ENCODE results near the gene CPLANE1.

The CPLANE1 gene

GRCh38 chr5:37182667-37183066 lies 66.5 kb downstream of the CPLANE1 start:
- no peak for DNase-seq
- H3K9ac ChIP-seq (ENCODE audit: low read length) = no peak overlapping the region
- no peaks in the 10 kb centered on the region for H3K4me1 ChIP-seq (ENCODE audit: control insufficient read depth, low read depth, low read length)
- no peaks in the 10 kb centered on the region for H3K79me2 ChIP-seq (ENCODE audit: control insufficient read depth, insufficient read depth, low read length)
- H3K23ac ChIP-seq (ENCODE audit: low read length) = no peak overlapping the region
- H3K4me2 ChIP-seq (ENCODE audit: low read length) = no peak overlapping the region
- no peak overlapping the region for H3K27ac ChIP-seq (ENCODE audit: low read depth, low read length)
- H2BK15ac ChIP-seq (replicated peaks; ENCODE audit: low read depth) = no peak overlapping the region
- no peak overlapping the region for H2BK5ac ChIP-seq (ENCODE audit: low read length)
- no peak overlapping the region for H3K4ac ChIP-seq (ENCODE audit: low read depth, low read length)
- WGBS (ENCODE audit: extremely low coverage, insufficient coverage, low lambda C conversion rate) = no CpG with 5 or more reads among the region's 1 CpG
- H3K56ac ChIP-seq (ENCODE audit: low read length) = no peak overlapping the region
- no peak overlapping the region for H3K4me3 ChIP-seq (ENCODE audit: low read length)
- H3K18ac ChIP-seq (ENCODE audit: low read length) = no peak overlapping the region
- H2AK5ac ChIP-seq (ENCODE audit: low read length) = no peak overlapping the region
- no peaks in the 10 kb centered on the region for H3K36me3 ChIP-seq (ENCODE audit: control insufficient read depth, insufficient read depth, low read length)
- H4K5ac ChIP-seq (ENCODE audit: low read length) = no peak overlapping the region
- H3K79me1 ChIP-seq (ENCODE audit: low read length) = no peaks in the 10 kb centered on the region
- no peak overlapping the region for H2BK120ac ChIP-seq (ENCODE audit: low read depth, low read length)
- no peak overlapping the region for H4K8ac ChIP-seq (ENCODE audit: low read depth, low read length)
- H3K27me3 ChIP-seq (ENCODE audit: insufficient read depth, low read length, poor library complexity) = no peaks in the 10 kb centered on the region

- H2BK5ac ChIP-seq (ENCODE audit: low read length) = no peak overlapping the region
- no peak overlapping the region for H2AK5ac ChIP-seq (ENCODE audit: low read length)
- H3K79me2 ChIP-seq (ENCODE audit: control insufficient read depth, insufficient read depth, low read length) = no peaks in the 10 kb centered on the region
- H3K18ac ChIP-seq (ENCODE audit: low read length) = no peak overlapping the region
- H2BK15ac ChIP-seq (replicated peaks; ENCODE audit: low read depth) = no peak overlapping the region
- H3K4me1 ChIP-seq (ENCODE audit: control insufficient read depth, low read depth, low read length) = no peaks in the 10 kb centered on the region
- no peaks in the 10 kb centered on the region for H3K27me3 ChIP-seq (ENCODE audit: insufficient read depth, low read length, poor library complexity)
- H3K36me3 ChIP-seq (ENCODE audit: control insufficient read depth, insufficient read depth, low read length) = no peaks in the 10 kb centered on the region
- no peak overlapping the region for H3K56ac ChIP-seq (ENCODE audit: low read length)
- H3K4me2 ChIP-seq (ENCODE audit: low read length) = no peak overlapping the region
- no peak overlapping the region for H4K5ac ChIP-seq (ENCODE audit: low read length)
- H3K9ac ChIP-seq (ENCODE audit: low read length) = no peak overlapping the region
- H4K8ac ChIP-seq (ENCODE audit: low read depth, low read length) = no peak overlapping the region
- DNase-seq = peak; percentile 10
- no peak overlapping the region for H3K23ac ChIP-seq (ENCODE audit: low read length)
- H3K4me3 ChIP-seq (ENCODE audit: low read length) = no peak overlapping the region
- no peaks in the 10 kb centered on the region for H3K79me1 ChIP-seq (ENCODE audit: low read length)
- WGBS (ENCODE audit: extremely low coverage, insufficient coverage, low lambda C conversion rate) = no CpG with 5 or more reads among the region's 3 CpGs
- H3K27ac ChIP-seq (ENCODE audit: low read depth, low read length) = no peak overlapping the region
- no peak overlapping the region for H3K4ac ChIP-seq (ENCODE audit: low read depth, low read length)
- H2BK120ac ChIP-seq (ENCODE audit: low read depth, low read length) = no peak overlapping the region
Observed at GRCh38 chr5:37174928-37175327, 74.2 kb downstream of the CPLANE1 start.

DNA sequence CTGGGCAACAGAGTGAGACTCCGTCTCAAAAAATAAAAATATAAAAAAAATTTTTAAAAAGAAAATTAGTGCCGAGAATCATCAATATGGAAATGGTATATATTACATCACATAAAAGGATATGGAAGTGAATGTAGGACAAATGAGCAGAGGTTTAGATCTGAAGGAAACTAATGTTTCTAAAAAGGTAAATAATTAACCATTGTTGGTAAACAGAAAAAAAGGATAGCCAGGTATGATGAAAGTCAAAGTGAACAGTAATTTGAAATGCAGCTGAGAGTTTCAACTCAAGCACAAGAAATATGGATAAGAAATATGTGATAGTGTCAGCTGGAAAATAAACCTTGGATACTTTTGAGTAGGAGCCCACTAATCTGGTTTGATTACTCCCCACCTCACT lies 76.2 kb downstream of the CPLANE1 start:
- H3K36me3 ChIP-seq (ENCODE audit: control insufficient read depth, insufficient read depth, low read length) = no peaks in the 10 kb centered on the region
- no peak overlapping the region for H3K4me2 ChIP-seq (ENCODE audit: low read length)

GRCh38 chr5:37170856-37171255 lies 78.3 kb downstream of the CPLANE1 start:
- Histone ChIP-seq H3K23ac (ENCODE audit: low read length) (no peak overlapping the region), H4K8ac (ENCODE audit: low read depth, low read length) (no peak overlapping the region), H3K79me2 (ENCODE audit: control insufficient read depth, insufficient read depth, low read length) (no peaks in the 10 kb centered on the region), H2BK120ac (ENCODE audit: low read depth, low read length) (no peak overlapping the region), H2BK5ac (ENCODE audit: low read length) (no peak overlapping the region), H3K56ac (ENCODE audit: low read length) (no peak overlapping the region), H2AK5ac (ENCODE audit: low read length) (no peak overlapping the region), H3K36me3 (ENCODE audit: control insufficient read depth, insufficient read depth, low read length) (no peaks in the 10 kb centered on the region), H3K27ac (ENCODE audit: low read depth, low read length) (no peak overlapping the region), H3K4me3 (ENCODE audit: low read length) (no peak overlapping the region), H4K5ac (ENCODE audit: low read length) (no peak overlapping the region), H3K4me2 (ENCODE audit: low read length) (no peak overlapping the region), H3K4ac (ENCODE audit: low read depth, low read length) (no peak overlapping the region), H2BK15ac (replicated peaks; ENCODE audit: low read depth) (no peak overlapping the region), H3K9ac (ENCODE audit: low read length) (no peak overlapping the region), H3K79me1 (ENCODE audit: low read length) (no peaks in the 10 kb centered on the region), H3K18ac (ENCODE audit: low read length) (no peak overlapping the region), H3K4me1 (ENCODE audit: control insufficient read depth, low read depth, low read length) (no peaks in the 10 kb centered on the region), H3K27me3 (ENCODE audit: insufficient read depth, low read length, poor library complexity) (no peaks in the 10 kb centered on the region)
- no CpG with 5 or more reads among the region's 6 CpGs for WGBS (ENCODE audit: extremely low coverage, insufficient coverage, low lambda C conversion rate)
- DNase-seq = no peak

More for the DNA sequence above, 76.2 kb downstream of the CPLANE1 start:
- Histone ChIP-seq H3K9ac (ENCODE audit: low read length) (no peak overlapping the region), H3K23ac (ENCODE audit: low read length) (no peak overlapping the region), H3K79me2 (ENCODE audit: control insufficient read depth, insufficient read depth, low read length) (no peaks in the 10 kb centered on the region), H3K56ac (ENCODE audit: low read length) (no peak overlapping the region), H2AK5ac (ENCODE audit: low read length) (no peak overlapping the region), H3K4ac (ENCODE audit: low read depth, low read length) (no peak overlapping the region), H3K27ac (ENCODE audit: low read depth, low read length) (no peak overlapping the region), H3K18ac (ENCODE audit: low read length) (no peak overlapping the region), H3K27me3 (ENCODE audit: insufficient read depth, low read length, poor library complexity) (no peaks in the 10 kb centered on the region), H2BK120ac (ENCODE audit: low read depth, low read length) (no peak overlapping the region), H3K79me1 (ENCODE audit: low read length) (no peaks in the 10 kb centered on the region), H4K8ac (ENCODE audit: low read depth, low read length) (no peak overlapping the region), H3K4me1 (ENCODE audit: control insufficient read depth, low read depth, low read length) (no peaks in the 10 kb centered on the region), H2BK5ac (ENCODE audit: low read length) (no peak overlapping the region), H2BK15ac (replicated peaks; ENCODE audit: low read depth) (no peak overlapping the region), H3K4me3 (ENCODE audit: low read length) (no peak overlapping the region), H4K5ac (ENCODE audit: low read length) (no peak overlapping the region)
- no peak for DNase-seq
- no CpG with 5 or more reads among the region's 2 CpGs for WGBS (ENCODE audit: extremely low coverage, insufficient coverage, low lambda C conversion rate)

DNA sequence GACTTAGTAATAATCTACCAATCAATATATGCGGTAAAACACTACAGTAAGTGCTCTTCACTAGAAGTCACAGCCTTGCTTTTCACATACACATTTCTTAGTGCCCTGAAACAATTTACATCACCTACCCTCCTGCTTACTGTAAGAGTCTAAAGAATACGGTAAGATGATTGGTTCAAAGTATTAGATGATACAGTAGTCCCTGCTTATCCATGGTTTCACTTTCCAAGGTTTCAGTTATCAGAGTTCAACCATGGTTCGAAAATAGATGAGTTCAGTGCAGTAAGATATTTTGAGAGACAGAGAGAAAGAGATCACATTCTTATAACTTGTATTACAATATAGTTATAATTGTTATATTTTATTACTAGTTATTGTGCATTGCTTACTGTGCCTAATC lies 83.0 kb downstream of the CPLANE1 start:
- H4K5ac ChIP-seq (ENCODE audit: low read length) = no peak overlapping the region
- no peak overlapping the region for H3K9ac ChIP-seq (ENCODE audit: low read length)
- no peak overlapping the region for H3K18ac ChIP-seq (ENCODE audit: low read length)
- H3K4me3 ChIP-seq (ENCODE audit: low read length) = no peak overlapping the region
- H2BK5ac ChIP-seq (ENCODE audit: low read length) = no peak overlapping the region
- no CpG with 5 or more reads among the region's 3 CpGs for WGBS (ENCODE audit: extremely low coverage, insufficient coverage, low lambda C conversion rate)
- H2BK15ac ChIP-seq (replicated peaks; ENCODE audit: low read depth) = no peak overlapping the region
- H3K27ac ChIP-seq (ENCODE audit: low read depth, low read length) = no peak overlapping the region
- H3K4me2 ChIP-seq (ENCODE audit: low read length) = no peak overlapping the region
- H3K23ac ChIP-seq (ENCODE audit: low read length) = no peak overlapping the region
- H3K36me3 ChIP-seq (ENCODE audit: control insufficient read depth, insufficient read depth, low read length) = no peaks in the 10 kb centered on the region
- H2AK5ac ChIP-seq (ENCODE audit: low read length) = no peak overlapping the region
- H3K79me2 ChIP-seq (ENCODE audit: control insufficient read depth, insufficient read depth, low read length) = no peaks in the 10 kb centered on the region
- no peak overlapping the region for H2BK120ac ChIP-seq (ENCODE audit: low read depth, low read length)
- H3K79me1 ChIP-seq (ENCODE audit: low read length) = no peaks in the 10 kb centered on the region
- H4K8ac ChIP-seq (ENCODE audit: low read depth, low read length) = no peak overlapping the region
- H3K27me3 ChIP-seq (ENCODE audit: insufficient read depth, low read length, poor library complexity) = no peaks in the 10 kb centered on the region
- no peaks in the 10 kb centered on the region for H3K4me1 ChIP-seq (ENCODE audit: control insufficient read depth, low read depth, low read length)
- DNase-seq = no peak
- no peak overlapping the region for H3K56ac ChIP-seq (ENCODE audit: low read length)
- H3K4ac ChIP-seq (ENCODE audit: low read depth, low read length) = no peak overlapping the region

GRCh38 chr5:37165761-37166160 lies 83.4 kb downstream of the CPLANE1 start:
- Histone ChIP-seq H3K23ac (ENCODE audit: low read length) (no peak overlapping the region), H3K4me3 (ENCODE audit: low read length) (no peak overlapping the region), H3K79me1 (ENCODE audit: low read length) (no peaks in the 10 kb centered on the region), H3K18ac (ENCODE audit: low read length) (no peak overlapping the region), H3K9ac (ENCODE audit: low read length) (no peak overlapping the region), H3K27ac (ENCODE audit: low read depth, low read length) (no peak overlapping the region), H3K36me3 (ENCODE audit: control insufficient read depth, insufficient read depth, low read length) (no peaks in the 10 kb centered on the region), H3K4me2 (ENCODE audit: low read length) (no peak overlapping the region), H2BK5ac (ENCODE audit: low read length) (no peak overlapping the region), H2AK5ac (ENCODE audit: low read length) (no peak overlapping the region), H3K4ac (ENCODE audit: low read depth, low read length) (no peak overlapping the region), H3K27me3 (ENCODE audit: insufficient read depth, low read length, poor library complexity) (no peaks in the 10 kb centered on the region), H2BK15ac (replicated peaks; ENCODE audit: low read depth) (no peak overlapping the region), H3K79me2 (ENCODE audit: control insufficient read depth, insufficient read depth, low read length) (no peaks in the 10 kb centered on the region), H2BK120ac (ENCODE audit: low read depth, low read length) (no peak overlapping the region), H3K56ac (ENCODE audit: low read length) (no peak overlapping the region), H3K4me1 (ENCODE audit: control insufficient read depth, low read depth, low read length) (no peaks in the 10 kb centered on the region), H4K8ac (ENCODE audit: low read depth, low read length) (no peak overlapping the region), H4K5ac (ENCODE audit: low read length) (no peak overlapping the region)
- WGBS (ENCODE audit: extremely low coverage, insufficient coverage, low lambda C conversion rate) = no CpG with 5 or more reads among the region's 1 CpG
- DNase-seq = no peak
